NCI-H2227 treated with DMSO at 0.1 percent for 48 hours (cell line): Measurements from ENCODE around the gene REEP3.
"Not testable (repeated sequence)": the region's sequence is repeated elsewhere in the genome, so short reads cannot be mapped to it uniquely, and the experiment has no call there.

Experiments
- DNase-seq: peaks from one replicate; lab custom pipeline; 2025; lab: John Stamatoyannopoulos, UW

Gene REEP3

DNA sequence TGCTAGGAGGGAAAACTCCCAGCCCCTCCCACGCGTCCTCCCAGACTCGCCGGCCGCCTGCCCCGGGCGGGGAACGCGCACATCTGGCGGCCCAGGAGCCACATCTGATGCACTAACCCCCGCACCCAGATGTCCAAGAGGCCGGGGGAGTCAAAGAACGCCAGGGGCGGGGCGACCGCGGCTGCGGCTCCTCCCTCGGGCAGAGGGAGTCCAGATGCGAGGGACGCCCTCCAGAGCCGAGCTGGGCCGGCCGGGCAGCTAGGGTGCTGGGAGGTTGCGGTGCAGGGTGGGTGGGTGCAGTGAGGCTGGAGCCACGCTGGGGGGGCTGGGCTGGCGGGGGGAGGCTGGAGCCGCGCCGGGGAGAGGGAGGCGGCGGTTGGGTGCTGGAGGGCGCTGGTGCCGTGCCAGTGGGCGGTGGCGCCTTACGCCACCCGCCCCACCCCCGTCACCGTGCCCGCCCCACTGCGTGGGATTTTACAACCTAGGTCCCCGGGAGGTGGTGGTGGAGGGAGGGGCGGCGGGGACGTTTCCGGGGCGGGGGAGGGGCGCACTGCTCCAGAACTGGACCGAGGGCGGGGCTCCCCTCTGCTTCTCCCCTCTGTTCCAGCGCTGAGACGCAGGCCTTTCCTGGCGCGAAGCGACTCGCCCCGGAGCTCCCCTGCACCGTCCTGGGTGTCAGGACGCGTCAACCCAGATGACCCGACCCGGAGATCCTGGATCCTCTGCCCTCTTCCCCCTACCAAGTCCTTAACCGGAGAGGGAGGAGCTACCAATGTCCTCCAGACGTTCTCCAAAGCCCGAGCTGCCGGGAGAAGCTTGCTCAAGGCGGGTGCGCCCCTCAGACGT is 109.1 kb downstream of the REEP3 start:
- DNase-seq: peak; percentile 73

GRCh38 chr10:63630931-63631680 is 109.9 kb downstream of the REEP3 start:
- no peak for DNase-seq

- DNase-seq: no peak
Observed at GRCh38 chr10:63631991-63632390, 110.8 kb downstream of the REEP3 start.

DNA sequence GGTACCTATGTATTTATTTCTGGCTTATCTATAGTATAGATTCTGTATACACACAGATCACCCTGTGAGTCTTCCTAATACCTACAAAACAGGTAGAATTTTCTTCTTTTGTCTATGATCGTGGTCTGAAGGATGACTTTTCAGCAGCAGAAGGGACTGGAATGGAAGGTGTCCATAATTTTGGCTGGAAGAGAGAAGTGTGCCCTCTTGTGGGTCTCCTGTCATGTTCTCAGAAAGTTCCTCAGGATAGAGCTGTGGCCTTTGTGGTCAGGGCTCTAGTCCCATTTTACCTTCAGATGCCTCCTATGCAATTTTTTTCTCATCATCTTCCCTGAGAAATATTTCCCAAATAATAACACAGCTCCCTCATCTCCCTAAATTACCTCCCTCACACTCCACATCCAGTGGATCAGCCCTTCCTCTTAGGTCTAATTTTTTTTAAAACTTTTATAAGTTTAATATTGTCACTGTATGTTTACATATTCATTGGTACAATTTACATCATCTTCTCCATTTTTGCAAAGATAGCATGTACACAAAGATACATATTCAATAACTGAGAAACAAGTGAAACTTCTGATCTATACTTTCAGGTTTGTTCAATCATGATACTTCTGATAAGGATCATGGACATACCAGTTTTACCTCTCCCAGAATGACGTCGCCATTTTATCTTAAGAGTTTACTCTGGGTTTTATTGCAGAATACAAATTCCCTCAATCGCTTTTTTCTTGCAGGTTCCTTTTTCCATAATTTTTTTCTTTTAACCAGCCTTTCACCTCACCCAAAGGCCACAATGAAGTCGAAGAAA is 112.7 kb downstream of the REEP3 start:
- peak; percentile 35 for DNase-seq

DNA sequence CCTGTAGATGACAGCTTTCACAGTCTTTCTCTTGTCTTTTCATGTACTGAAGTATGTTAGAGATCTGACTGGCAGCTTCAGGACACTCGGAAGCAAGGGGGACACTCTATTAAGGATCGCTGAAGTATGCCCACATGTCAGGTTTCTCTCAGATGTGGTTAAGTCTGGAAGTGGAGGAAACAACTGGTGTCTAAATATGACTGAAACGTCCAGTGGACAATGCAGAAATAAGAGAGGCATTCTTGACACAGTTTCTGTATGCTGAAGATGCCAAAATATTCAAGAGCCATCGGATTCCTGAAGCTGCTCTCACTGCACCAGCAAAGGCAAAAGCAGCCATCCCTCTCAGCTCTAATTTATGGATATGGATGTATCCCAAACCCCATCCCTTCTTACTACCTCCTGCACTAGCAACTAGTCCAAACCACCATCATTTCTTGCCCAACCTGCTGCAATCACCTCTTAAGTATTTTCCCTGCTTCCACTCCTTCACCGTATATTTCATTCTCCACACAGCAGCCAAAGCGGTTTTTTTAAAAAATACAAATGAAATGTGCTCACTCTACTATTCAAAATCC is 113.4 kb downstream of the REEP3 start:
- DNase-seq: no peak

DNA sequence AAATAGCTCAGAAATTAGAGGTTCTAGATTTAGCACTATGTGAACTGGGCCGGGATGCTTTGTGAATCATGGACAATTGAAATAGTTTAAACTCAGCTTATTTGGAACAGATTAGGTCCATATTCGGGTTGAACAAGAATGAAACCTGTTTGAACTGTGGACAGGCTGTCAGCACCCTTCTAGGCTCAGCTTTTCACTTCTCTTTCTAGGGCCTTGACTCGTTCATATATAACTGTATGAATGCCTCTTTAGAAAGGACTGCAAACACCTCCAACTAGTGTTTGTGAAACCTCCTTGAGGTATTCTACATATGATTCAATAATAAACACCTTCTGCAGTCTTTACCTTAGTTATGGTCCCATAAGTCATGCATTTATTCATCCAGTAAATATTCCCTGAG is 115.6 kb downstream of the REEP3 start:
- DNase-seq: no peak

- DNase-seq: no peak
Observed at GRCh38 chr10:63637901-63638327, 116.7 kb downstream of the REEP3 start.

DNA sequence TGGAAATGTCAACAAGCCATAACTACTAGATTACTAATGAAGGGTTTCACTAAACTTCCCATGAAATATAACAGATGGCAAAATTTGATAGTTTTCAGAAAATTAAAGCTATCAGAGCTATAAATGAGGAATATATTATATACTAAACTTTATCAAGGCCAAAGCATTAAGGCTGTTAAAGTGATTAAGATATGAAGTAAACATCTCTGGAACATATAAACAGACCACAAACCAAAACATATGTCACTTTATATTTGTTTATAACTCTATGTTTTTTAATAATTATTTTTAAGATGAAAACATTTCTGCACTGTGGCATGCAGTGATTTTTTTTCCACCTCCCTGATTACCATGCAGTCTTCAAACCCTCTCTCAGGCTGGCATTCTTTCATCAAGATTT is 120.2 kb downstream of the REEP3 start:
- DNase-seq: no peak

DNA sequence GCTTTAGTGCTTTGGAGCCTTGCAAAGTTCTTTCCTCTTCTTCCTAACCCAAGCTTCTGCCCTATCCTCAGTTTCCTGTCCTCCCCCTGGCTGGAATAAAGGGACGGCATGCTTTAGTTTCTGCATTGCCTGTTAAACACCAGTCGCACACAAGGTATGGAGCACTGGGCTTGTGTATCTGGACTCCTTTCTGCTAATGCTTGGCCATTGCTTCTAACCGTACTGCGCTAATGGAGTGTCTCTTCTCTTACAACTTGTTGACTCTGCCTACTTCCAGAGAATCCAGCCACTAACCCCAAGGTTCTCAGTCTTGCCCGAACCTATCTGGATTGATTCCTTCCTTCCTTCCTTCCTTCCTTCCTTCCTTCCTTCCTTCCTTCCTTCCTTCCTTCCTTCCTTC is 120.6 kb downstream of the REEP3 start:
- DNase-seq: no peak

GRCh38 chr10:63642808-63643207 is 121.6 kb downstream of the REEP3 start:
- no peak for DNase-seq

GRCh38 chr10:63644418-63645142 is 123.4 kb downstream of the REEP3 start:
- no peak for DNase-seq

- DNase-seq: no peak
Observed at GRCh38 chr10:63645195-63645594, 124.0 kb downstream of the REEP3 start.

GRCh38 chr10:63646491-63646890 is 125.3 kb downstream of the REEP3 start:
- DNase-seq: no peak

DNA sequence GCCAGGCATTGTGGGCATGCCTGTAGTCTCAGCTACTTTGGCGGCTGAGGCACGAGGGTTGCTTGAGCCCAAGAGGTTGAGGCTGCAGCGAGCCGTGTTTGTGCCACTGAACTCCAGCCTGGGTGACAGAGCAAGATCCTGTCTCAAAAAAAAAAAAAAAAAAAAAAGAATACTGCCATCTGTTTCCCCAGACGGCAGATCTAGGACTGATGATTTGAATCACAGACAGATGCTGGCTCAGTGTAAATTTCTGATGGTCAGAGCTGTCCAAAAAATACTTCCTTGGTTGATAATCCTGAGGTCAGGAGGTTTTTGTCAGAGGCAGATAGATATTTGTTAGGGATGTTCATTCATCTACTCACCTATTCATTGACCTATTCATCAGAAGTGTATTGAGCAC is 130.7 kb downstream of the REEP3 start:
- DNase-seq: no peak

GRCh38 chr10:63653747-63654146 is 132.5 kb downstream of the REEP3 start:
- no peak for DNase-seq

DNA sequence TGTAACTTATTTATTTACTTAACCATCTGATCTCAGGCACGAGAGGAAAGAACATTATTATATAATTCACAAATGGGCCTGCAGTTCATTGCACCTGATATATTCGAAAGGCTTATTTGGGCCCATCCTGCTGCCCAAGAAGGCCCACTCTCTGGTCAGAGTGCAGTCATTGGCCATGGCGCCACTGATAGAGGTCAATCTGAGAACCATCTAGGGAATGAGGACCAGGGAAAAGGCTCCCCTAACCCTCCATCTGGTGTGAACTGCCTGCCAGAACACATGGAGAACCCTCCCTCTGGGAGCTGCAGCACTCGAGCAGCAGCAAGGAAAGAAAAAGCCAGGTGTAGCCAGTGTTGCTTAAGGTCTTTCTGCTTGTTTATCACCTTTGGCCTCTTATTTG is 136.6 kb downstream of the REEP3 start:
- no peak for DNase-seq

GRCh38 chr10:63660941-63661340 is 139.7 kb downstream of the REEP3 start:
- not testable (repeated sequence) for DNase-seq

DNA sequence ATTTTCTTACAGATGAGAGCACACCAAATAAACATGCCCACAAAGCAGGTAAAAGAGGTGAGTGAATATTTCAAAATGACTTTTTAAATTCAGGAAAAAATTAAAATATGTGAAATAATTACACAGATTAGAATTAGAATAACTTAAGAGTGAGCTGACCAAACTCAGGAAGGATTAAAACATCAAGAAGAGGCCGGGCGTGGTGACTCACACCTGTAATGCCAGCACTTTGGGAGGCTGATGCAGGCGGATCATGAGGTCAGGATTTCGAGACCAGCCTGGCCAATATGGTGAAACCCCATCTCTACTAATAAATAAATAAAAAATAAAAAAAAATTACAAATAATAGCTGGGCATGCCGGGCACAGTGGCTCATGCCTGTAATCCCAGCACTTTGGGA is 140.1 kb downstream of the REEP3 start:
- no peak for DNase-seq

DNA sequence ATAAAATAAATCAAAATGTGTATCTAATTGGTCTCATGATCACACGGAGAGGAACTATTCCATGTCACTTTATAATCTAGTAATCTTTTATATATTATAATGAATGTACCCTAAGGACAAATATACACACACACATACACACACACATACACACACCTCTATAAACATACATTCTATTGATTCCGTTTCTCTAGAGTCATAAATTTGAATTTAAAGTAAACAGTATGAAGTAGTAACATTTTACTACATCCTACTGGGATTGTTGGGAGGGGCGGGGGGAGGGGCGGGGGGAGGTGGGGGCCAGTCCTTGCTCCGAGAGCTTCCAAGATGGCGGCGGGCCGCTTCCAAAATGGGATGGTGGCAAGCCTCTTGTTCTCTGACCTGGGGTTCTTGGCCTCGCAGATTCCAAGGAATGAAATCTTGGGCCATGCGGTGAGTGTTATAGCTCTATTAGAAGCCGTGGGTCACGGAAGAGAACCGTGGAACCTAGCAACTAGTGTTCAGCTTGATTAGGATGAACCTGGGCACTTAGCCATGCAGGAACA is 143.2 kb downstream of the REEP3 start:
- peak; percentile 29 for DNase-seq

DNA sequence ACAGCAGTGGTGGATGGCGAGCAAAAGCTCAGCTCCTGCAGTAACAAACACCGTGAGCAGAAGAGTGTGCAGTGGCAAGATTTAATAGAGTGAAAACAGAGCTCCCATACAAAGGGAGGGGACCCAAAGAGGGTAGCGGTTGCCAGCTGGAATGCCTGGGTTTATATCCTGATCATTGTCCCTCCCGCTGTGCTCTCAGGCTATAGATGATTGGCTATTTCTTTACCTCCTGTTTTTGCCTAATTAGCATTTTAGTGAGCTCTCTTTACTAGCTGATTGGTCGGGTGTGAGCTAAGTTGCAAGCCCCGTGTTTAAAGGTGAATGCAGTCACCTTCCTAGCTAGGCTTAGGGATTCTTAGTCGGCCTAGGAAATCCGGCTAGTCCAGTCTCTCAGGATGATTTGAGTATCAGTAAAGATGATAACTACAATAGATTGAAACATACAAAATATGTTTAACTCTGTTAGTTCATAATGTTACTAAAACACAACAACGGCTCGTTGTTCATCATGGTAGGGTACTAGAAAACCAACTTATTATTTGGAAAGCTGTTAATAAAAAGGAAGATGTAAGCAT is 143.9 kb downstream of the REEP3 start:
- DNase-seq: peak; percentile 8

DNA sequence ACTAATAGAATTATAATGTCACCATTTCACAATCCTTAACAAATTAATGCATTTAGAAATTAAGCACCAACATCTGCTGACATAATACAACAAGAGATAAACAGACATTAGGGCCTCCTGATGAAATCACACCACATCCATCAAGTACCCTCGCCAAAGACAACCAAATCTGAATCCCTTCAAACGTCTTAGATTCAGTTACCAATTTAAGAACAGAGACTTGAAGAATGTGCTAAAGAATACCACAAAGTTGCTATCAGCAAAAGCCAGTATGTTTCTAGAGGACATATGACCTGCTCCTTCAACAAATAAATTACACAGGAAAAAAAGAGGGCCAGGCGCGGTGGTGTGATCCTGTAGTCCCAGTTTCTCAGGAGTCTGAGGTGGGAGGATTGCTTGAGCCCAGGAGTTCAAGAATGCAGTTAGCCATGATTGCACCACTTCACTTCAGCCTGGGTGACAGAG is 144.5 kb downstream of the REEP3 start:
- DNase-seq: no peak
